Activated CD4-positive, alpha-beta T cell treated with anti-CD3 and anti-CD28 coated beads for 36 hours (primary cell): ENCODE data around the gene RGL4. TPM values are rescaled to one million over a fixed set of nuclear protein-coding genes. Genes with fewer than 3 reads are reported as not detected.

Experiments
- ATAC-seq: fragments of 200-7000 bp; cut with Tn5 transposase; one replicate; pipeline ENCODE4 v1.10.0; 2021; ENCODE audit warnings: mild to moderate bottlenecking, moderate library complexity
- CTCF ChIA-PET: fragments of 350-600 bp; sonication (Branson Sonifier 250); formaldehyde crosslinking; loops from one replicate; lab custom pipeline; 2021; ENCODE audit warnings: antibody characterized with exemption; lab: Charles Lee
- POLR2A ChIA-PET: fragments of 350-600 bp; sonication (Branson Sonifier 250); formaldehyde crosslinking; loops from one replicate; lab custom pipeline; 2021; ENCODE audit warnings: antibody characterized with exemption, inconsistent platforms; lab: Charles Lee
- DNase-seq: peaks from one replicate; pipeline ENCODE4 v3.0.0-alpha.2; 2020
- H3K27ac Mint-ChIP-seq: one replicate; pipeline ENCODE4 v1.8.0; 2021; ENCODE audit warnings: mixed read lengths
- H3K27me3 Mint-ChIP-seq: one replicate; pipeline ENCODE4 v1.8.0; 2021; ENCODE audit warnings: mixed read lengths
- H3K36me3 Mint-ChIP-seq: one replicate; pipeline ENCODE4 v1.8.0; 2021; ENCODE audit warnings: low read depth, mixed read lengths
- H3K4me1 Mint-ChIP-seq: one replicate; pipeline ENCODE4 v1.8.0; 2021; ENCODE audit warnings: mixed read lengths
- H3K4me3 Mint-ChIP-seq: one replicate; pipeline ENCODE4 v1.8.0; 2021; ENCODE audit warnings: mild to moderate bottlenecking, moderate library complexity, mixed read lengths
- H3K9me3 Mint-ChIP-seq: one replicate; pipeline ENCODE4 v1.8.0; 2021; ENCODE audit warnings: low read depth, mixed read lengths
- intact Hi-C, 2 experiments: fragments of 100-400 bp; cut with DNase I in 1 of 2; cut with micrococcal nuclease in 1 of 2; formaldehyde crosslinking; loops; one replicate each; pipeline versions ENCODE4 v1.14.2 to v1.15.1; 2022 to 2024; cut with DNase I, micrococcal nuclease
- total RNA-seq, 2 experiments: library from RNA; stranded (reverse); gene quantifications; one replicate each; pipeline ENCODE4 v1.2.3, GENCODE V29; 2021

The RGL4 gene
- total RNA-seq, 2 experiments from 2014 or later: 13.5 to 14.6 TPM

DNA sequence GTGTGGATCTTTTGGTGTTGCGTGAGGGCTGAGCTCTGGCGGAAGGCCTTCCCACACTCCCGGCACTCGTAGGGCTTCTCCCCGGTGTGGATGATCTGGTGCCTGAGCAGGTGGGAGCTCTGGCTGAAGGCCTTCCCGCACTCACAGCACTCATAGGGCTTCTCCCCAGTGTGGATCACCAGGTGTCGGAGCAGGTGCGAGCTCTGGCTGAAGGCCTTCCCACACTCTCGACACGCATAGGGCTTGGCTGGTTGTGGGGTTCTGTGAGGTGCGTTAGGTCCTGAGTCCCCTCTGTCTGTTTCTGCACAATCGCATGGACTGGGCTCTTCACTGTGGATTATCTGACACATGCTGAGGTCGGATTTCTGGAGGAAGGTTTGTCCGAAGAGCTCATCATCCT, 53.7 kb downstream of the RGL4 start:
- Mint-ChIP-seq H3K9me3 (no peaks in the 10 kb centered on the region), H3K4me1 (no peaks in the 10 kb centered on the region), H3K27ac (no peak overlapping the region), H3K4me3 (no peak overlapping the region), H3K36me3 (peaks cover 28% of the 10 kb centered on the region), H3K27me3 (no peaks in the 10 kb centered on the region)
- ChIA-PET POLR2A (no interaction called here), CTCF (no interaction called here)
- DNase-seq (no peak), ATAC-seq (no peak)
- intact Hi-C loops: no loop called here

DNA sequence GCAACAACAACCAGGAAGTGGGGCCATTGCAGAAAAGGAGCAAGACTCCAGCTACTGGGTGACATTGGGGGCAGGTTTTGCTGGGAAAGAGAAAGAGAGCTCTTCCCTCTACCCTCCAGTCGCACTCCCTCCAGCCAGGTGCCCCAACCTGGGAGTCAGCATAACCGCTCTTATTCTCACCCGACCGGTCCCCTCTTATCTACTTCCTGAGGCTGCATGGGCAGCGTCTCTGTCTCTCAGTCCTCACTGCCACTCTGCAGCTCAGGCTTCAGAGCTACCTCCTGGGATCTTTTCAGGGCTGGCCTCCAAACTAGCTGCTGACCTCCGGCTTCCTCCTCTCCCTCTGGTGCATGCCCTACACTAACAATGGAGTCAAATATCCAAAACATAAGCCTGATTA, 55.0 kb downstream of the RGL4 start:
- ChIA-PET POLR2A (no interaction called here), CTCF (no interaction called here)
- DNase-seq (no peak), ATAC-seq (no peak)
- H3K9me3 Mint-ChIP-seq: no peaks in the 10 kb centered on the region
- peaks cover 11% of the 10 kb centered on the region for H3K4me1 Mint-ChIP-seq
- intact Hi-C loops: no loop called here
- H3K4me3 Mint-ChIP-seq: no peak overlapping the region
- H3K27ac Mint-ChIP-seq: no peak overlapping the region
- peaks cover 2% of the 10 kb centered on the region for H3K27me3 Mint-ChIP-seq
- peaks cover 28% of the 10 kb centered on the region for H3K36me3 Mint-ChIP-seq

Other genes starting within 250 kb of the RGL4 start
- not detected for gene IGLL1, start 110.7 kb upstream of the RGL4 start, total RNA-seq
- gene DRICH1, start 58.7 kb upstream of the RGL4 start, total RNA-seq: under 1 TPM; 0.41 to 0.65 TPM
- gene ZNF70, start 60.1 kb downstream of the RGL4 start, total RNA-seq: 1 to 10 TPM; 1.6 to 1.7 TPM
- under 1 TPM in 1 of 2 experiments, not detected in 1; 0.80 TPM for gene VPREB3, start 63.4 kb downstream of the RGL4 start, total RNA-seq
- 1 to 10 TPM in 1 of 2 experiments, under 1 TPM in 1; 0.30 to 1.3 TPM for gene C22orf15, start 72.0 kb downstream of the RGL4 start, total RNA-seq
- gene CHCHD10, start 77.0 kb downstream of the RGL4 start, total RNA-seq: 100 to 1,000 TPM; 131 to 134 TPM
- gene MMP11, start 81.8 kb downstream of the RGL4 start, total RNA-seq: 1 to 10 TPM in 1 of 2 experiments, under 1 TPM in 1; 0.32 to 1.1 TPM
- gene SMARCB1, start 96.0 kb downstream of the RGL4 start, total RNA-seq: 10 to 100 TPM; 78.2 to 95.2 TPM
- 1 to 10 TPM; 5.2 to 5.7 TPM for gene DERL3, start 148.0 kb downstream of the RGL4 start, total RNA-seq
- 1 to 10 TPM; 7.6 to 7.7 TPM for gene SLC2A11, start 166.9 kb downstream of the RGL4 start, total RNA-seq
- 1,000 to 10,000 TPM; 1,478 to 1,739 TPM for gene MIF, start 203.4 kb downstream of the RGL4 start, total RNA-seq